GM18499 (cell line): ENCODE measurements around the gene CIRBP.
"Not testable (repeated sequence)": the region's sequence is repeated elsewhere in the genome, so short reads cannot be mapped to it uniquely, and the experiment has no call there.

Source experiments
- ATAC-seq: cut with Tn5 transposase; IDR thresholded peaks from one replicate; pipeline ENCODE4 v1.9.1; 2021; ENCODE audit warnings: moderate number of reproducible peaks; ENCODE audit not compliant: insufficient read depth, unreplicated experiment

The CIRBP gene

DNA sequence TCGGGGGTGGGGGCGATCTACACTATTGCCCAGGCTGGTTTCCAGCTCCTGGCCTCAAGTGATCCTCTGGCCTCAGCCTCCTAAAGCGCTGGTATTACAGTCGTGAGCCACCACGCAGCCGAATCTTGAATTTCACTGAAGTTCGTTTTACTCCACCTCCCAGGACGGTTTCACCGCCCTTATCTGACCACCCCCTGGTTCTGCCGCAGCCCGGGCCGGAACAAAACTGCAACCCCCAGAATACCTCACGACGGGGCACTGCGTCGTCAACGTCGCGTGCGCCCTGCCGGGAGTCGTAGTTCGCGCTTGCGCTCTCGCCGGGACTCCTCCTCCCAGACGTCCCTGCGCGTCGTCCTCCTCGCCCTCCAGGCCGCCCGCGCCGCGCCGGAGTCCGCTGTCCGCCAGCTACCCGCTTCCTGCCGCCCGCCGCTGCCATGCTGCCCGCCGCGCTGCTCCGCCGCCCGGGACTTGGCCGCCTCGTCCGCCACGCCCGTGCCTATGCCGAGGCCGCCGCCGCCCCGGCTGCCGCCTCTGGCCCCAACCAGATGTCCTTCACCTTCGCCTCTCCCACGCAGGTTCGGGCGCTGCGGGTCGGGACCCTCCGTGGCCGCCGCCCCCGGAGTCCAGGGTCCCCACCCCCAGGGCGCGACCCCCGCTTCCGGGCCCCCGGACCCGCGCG lies 27.6 kb upstream of the CIRBP start, which contains the start of gene ATP5F1D:
ATP5F1D (plus strand) TSS at position 335 of the 679 bp plus-strand sequence; CDS start at position 435, 100 bp downstream.
- ATAC-seq: no peak

GRCh38 chr19:1243768-1244692 lies 25.1 kb upstream of the CIRBP start:
- no peak for ATAC-seq

- ATAC-seq: no peak
Measured at GRCh38 chr19:1244693-1245451, 24.3 kb upstream of the CIRBP start.

GRCh38 chr19:1245494-1246264 lies 23.5 kb upstream of the CIRBP start:
- no peak for ATAC-seq

DNA sequence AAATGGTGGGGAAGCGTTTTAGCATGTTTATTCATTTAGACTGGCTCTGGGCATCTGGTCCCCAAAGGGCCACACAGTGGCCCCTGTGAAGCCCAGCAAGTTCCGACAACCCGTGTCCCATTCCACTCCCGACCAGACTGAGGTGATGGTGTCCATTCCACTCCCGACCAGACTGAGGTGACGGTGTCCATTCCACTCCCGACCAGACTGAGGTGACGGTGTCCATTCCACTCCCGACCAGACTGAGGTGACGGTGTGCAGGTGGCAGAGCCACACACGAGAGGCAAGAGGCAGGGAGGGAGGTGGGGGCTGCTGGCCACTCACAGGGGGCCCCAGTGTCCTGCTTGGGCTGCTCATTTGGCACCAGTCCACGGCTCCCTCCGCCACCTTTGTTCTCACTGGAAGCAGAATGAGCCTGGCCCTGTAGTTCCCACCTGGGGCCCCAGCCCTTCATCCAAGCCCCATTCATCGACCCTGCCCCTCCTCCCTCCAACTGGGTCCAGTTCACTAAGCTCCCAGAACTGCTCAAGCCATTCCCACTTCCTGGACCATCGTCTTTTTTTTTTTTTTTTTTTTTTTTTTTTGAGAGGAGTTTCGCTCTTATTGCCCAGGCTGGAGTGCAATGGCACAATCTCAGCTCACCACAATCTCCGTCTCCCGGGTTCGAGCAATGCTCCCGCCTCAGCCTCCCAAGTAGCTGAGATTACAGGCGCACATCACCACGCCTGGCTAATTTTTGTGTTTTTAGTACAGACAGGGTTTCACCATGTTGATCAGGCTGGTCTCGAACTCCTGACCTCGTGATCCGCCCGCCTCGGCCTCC lies 22.7 kb upstream of the CIRBP start:
- ATAC-seq: not testable (repeated sequence)

GRCh38 chr19:1247748-1248138 lies 21.4 kb upstream of the CIRBP start:
- ATAC-seq: no peak

- no peak for ATAC-seq
Measured at GRCh38 chr19:1248139-1248785, 20.9 kb upstream of the CIRBP start, which contains the start of gene MIDN. MIDN (plus strand) TSS chr19:1248583; CDS start chr19:1250297, 1,714 bp downstream.

DNA sequence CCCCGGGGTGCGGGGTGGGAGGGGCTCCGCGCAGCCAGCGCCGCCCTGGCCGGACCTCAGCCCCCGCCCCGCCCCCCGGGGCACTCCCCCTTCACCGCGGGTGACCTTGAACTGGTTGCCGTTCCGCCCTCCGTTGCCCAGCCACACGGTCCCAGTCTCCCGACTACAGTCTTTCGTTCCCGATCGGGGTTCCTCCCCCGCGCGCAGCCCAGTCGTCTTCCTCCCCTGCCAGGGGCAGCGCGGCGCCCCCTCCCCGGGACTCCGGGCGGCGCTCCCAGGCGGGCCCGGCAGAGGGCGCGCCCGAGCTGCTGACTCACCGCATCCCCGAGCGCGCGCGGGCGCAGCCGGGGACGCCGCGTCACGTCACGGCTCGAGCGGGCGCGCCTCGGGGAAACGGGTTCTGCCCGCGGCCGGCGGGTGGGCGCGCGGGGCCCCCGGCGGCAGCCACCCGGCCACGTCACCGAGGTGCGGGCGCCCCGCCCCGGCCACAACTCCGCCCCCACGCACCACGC lies 20.3 kb upstream of the CIRBP start:
- ATAC-seq: no peak

DNA sequence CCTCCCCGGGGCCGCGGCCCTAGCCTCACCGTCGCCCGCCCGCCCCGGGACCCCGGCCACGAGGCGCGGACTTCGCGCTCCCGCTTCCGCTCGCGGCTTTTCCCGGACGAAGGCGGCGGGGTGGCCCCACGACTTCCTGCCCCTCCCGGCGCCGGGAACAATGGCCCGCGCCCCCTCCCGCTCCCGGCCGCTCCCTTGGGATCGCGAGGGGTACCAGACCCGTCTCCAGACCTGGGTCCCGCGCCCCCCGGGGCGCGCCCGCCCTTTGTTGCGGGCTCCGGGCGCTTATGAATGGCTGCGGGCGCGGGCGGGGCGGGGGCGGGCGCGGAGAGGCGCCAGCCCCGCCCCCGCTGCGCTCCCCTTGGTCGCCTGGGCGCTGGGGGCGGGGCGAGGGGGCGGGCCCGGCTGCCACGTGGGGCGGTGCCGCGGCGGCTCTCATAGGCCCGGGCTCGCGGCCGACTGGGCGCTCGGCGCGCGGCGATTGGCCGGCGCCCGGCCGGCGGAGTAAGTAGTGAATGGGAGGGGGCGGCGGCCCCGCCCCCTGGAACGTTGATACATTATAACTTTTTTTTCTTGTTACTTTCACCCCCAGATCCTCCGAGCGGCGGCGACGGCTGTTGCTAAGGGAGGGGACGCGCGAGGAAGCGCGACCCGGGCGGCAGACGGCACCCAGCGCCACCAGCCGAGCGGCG lies 19.7 kb upstream of the CIRBP start:
- ATAC-seq: no peak

GRCh38 chr19:1249990-1250436 lies 19.1 kb upstream of the CIRBP start:
- ATAC-seq: no peak

DNA sequence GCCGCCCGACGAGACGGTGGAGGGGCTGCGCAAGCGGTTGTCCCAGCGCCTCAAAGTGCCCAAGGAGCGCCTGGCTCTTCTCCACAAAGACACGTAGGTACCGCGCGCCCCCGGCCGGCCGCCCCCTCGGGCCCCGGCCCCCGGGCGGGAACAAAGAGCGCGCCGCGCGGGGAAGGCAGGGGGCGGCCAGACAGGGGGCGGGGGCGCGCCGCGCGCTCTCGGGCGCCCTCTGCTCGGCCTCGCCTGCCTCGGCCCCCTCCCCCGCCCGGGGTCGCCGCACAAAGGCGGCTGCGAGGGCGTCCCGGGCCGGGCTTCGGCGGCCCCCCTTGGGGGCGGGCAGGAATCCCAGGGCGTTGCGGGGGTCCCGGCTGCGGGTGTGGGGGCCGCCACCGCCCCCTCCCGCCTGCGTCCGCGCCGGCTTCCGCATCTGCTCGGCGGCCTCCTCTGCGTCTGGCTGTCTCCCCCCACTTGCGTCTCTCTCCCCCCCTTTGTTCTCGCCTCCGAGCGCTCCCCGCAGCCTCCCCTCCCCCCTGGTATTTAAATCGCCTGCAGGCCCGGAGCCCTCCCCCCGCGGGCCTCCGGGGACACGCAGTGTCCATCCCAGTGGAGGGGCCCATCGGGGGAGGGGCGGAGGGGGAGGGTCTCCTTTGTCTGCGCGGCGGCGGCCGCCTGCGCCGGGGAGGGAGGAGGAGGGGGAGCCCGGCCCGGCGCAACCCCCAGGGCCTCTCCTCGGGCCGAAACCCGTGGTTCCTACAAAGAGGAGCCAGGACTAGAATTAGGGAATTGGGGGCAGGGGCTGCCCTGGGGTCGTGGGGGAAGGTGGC lies 18.5 kb upstream of the CIRBP start:
- no peak for ATAC-seq

DNA sequence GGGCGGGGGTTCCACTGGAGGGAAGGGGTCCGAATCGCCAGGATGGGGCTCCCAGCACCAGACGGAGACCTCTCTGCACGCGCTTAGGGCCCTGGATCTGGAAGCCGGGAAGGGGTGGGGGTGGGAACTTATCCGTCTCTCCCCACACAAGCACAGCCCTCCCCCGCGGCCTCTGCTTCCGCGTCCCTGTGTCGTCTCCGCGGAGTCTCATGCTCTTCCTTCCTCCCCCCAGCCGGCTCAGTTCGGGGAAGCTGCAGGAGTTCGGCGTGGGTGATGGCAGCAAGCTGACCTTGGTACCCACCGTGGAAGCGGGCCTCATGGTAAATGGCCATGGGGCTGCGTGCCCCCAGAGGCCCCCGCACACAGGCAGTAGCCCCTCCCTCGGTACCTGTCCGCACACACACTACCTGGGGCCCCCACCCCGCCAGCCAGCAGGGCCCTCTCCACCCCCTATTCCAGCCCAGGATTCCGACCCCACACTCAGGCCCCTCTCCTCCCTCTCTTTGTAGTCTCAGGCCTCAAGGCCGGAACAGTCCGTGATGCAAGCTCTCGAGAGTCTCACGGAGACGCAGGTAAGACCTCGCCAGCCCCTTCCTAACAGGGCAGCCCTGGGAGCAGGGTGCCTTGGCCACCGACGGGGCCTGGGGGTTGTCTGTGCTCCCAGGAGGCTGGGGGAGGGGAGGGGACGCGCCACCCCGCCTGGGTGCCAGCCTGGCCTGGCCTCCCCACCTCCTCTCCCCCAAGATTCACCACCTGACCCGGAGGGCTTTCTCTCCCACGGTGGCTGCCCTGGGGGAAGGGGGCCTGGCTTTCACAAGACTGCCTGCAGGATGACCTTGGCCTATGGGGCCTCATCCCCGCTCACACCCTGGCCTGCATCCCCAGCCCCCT lies 17.6 kb upstream of the CIRBP start:
- no peak for ATAC-seq

DNA sequence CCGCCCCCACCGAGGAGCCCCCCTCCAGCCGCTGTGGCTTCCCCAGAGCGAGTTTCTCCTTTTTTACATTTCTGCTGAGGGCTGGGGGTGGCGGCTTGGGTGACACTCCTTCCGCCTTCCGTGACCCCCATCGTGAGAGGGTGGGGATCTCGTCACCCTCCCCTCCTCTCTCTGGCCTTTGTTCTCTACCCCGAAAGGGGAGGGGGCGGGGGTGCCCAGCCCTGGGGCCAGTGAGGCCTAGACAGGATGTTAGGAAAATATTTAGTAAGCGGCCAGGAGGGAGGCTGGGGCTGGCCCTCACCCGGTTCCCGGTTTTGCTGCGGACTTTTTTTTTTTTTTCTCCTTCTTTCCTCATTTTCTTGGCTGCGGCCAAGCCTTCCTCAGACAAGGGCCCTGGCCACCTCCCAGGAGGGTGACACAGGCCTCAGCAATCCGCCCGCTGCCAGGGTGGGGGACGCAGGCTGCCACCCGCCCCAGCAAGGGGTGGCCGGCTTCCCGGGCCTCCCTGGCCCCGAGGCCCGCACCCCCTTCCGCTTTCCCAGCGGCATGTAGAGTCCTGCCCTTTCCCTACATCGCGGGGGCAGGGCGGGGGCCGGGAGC lies 16.8 kb upstream of the CIRBP start:
- no peak for ATAC-seq

GRCh38 chr19:1252821-1253513 lies 16.2 kb upstream of the CIRBP start:
- ATAC-seq: no peak

DNA sequence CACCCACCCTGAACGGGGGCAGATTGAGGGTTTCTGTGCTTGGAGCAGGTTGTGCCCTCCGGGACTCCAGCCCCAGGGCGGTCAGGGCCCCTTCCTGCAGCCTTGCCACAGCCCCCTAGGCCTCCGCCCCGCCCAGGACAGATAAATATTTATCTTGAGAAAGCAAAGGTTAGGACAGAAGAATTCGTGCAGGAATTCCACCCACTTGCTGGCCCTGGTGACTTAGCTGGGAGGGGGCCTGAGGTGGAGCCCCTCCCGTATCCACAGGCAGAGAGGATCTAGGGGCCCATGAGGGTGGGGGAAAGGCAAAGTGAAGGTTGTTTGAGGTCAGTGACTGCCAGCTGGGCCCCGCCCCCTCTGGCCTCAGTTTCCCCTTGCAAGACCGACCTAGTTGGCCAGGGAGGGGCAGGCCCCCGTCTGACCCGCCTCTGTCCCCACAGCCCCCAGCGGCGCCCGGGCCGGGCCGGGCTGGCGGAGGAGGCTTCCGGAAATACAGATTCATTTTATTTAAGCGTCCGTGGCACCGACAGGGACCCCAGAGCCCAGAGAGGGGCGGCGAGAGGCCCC lies 15.5 kb upstream of the CIRBP start:
- ATAC-seq: no peak
